NCI-H146 (cell line): ENCODE data around the gene SLIT3.

Experiments
- DNase-seq: peaks from one replicate; lab custom pipeline; 2025; lab: John Stamatoyannopoulos, UW

SLIT3 gene

DNA sequence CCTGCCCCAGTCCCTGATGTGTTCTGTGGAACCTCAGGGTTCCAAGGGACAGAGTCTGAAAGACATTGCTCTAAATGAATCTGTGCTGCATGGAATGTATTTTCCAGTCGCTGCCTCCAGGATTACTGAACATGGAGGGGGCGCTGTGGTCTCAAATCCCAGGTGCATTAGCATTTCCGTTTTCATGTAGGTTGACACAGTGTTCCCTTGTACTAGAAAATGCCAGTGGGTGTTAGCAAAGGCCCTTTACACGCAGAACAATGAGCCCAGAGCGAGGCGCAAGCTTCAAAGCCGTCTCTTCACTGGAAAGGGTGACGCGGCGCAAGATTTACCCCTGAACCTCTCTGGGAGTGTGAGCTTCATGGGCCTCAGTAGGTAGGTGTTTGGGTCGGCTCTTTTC lies 308.3 kb downstream of the SLIT3 start:
- no peak for DNase-seq

GRCh38 chr5:168992016-168992415 lies 308.9 kb downstream of the SLIT3 start:
- DNase-seq, result no peak

DNA sequence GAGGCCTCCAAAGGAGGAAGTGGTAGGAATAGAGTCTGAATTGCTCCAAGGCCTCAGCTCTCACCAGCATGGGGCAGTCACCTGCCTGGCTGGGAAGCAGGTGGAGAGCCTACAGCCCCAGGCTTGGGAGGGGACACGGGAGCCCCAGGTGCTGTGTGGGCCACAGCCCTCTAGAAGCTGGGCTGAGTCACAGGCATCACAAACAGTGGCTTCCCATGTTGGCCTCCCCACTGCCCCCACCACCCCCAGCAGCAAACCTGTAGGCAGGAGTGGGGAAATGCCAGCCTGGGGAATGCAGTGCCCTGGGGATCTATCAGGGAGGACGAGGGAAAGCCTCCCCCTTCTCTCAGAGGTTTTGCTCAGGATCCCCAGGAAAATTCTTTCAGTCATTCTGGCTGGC lies 309.6 kb downstream of the SLIT3 start:
- DNase-seq, result no peak

DNA sequence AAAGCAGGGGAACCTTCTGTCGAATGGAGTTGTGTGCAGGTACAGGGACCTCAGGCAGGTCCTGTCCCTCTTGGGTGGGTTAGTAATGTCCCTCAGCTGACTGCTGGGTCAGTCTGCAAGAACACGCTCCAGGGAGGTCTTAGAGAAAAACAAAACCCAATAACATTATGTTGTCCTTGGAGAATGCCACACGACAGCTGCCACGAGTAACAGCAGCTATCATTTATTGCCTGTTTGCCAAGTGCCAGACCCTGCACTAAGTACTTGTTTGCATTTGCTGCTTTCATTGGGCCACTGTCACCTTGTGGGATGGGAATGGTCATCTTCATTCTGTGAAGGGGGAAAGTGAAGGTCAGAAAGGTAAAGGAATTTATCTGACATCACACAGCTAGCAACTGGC lies 310.3 kb downstream of the SLIT3 start:
- no peak for DNase-seq

DNA sequence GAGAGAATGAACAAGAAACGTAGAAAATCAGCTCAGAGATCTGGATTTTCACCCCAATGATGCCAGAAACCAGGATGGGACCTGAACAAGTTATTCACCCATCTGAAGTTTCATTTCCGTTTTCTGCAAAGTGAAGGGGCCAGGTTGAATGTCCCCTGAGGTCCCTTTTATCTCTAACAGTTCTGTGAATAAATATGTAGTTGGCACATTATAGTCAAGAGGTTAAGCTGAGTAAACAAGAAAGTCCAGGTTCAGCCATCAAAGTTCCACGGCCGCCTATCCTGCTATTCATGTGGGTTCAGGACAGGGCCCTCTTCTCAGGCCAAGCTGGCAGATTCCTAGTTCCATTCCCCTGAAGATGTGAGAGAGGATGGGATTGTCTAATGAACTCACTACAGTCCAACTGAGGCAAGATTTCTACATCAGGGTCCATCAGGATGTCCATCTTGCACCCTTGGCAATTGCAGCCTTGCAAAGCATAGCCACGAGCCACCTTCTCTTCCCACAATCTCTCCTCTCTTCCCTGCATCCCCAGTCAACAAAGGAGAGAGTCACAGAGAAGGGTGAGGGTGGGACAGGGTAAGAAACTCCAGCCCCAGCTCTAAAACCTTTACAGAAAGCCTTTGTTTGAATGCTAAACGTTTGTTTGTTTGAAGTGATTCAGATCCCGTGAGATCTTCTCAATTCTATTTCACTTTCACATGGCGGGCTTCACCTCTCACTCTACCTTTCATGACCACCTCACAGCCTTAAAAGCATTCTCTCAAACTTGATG lies 311.0 kb downstream of the SLIT3 start:
- DNase-seq, result no peak

- DNase-seq, result no peak
Observed at GRCh38 chr5:168988699-168989098, 312.2 kb downstream of the SLIT3 start.

DNA sequence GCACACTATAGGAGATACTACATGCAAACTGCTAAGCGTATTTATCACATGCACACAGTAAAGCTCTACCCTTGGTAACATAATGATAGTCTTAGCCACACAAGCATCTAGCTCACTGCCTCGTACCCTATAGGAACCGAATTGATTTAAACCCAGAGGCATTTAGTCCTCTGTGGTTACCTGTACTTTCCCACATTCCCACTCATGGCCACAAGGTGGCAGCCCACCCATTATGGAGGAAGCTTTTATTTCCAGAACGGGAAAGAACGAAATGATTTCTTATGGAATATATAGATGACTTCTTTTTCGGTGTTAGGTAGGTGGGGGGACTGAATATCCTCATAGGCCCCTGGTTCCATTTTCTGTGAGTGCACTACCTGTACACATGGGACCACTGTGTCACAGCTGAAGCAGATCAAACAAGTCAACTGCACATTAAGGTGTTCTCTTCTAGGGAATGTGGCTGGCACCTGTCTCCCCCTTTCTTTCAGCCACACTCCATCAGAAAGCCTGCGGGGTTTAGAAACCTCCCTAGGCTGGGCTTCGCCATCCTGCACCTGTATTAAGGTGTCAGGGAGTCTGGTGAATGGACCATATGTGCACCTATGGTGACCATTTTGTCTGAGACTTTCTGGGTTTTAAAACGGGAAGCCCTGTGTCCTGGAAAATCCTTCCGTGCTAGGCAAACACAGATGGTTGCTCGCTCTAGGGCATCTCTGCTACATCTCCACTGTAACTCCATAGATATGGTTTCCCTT lies 313.2 kb downstream of the SLIT3 start:
- peak; percentile 21 for DNase-seq

GRCh38 chr5:168985454-168985853 lies 315.5 kb downstream of the SLIT3 start:
- no peak for DNase-seq

- DNase-seq, result no peak
Observed at GRCh38 chr5:168984135-168984675, 316.7 kb downstream of the SLIT3 start.

- no peak for DNase-seq
Observed at GRCh38 chr5:168979135-168979534, 321.8 kb downstream of the SLIT3 start.

DNA sequence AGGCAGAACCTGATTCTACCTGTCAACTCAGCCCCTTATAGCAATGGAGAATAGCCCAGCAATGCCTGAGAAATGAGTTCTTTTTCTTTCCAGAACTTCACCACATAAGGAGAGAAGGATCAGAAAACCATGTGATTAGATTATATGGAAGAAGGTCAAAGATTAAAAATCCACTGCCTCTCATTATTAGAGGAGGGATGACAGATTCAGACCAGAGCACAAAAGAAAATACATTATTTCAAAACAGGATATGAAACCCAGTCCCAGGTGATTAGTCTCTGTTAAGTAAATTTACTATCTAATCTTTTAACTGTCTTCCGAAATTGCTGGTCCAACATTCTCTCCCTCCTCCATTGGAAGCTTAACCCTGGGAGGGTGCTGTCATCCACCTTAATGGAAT lies 322.4 kb downstream of the SLIT3 start:
- no peak for DNase-seq

DNA sequence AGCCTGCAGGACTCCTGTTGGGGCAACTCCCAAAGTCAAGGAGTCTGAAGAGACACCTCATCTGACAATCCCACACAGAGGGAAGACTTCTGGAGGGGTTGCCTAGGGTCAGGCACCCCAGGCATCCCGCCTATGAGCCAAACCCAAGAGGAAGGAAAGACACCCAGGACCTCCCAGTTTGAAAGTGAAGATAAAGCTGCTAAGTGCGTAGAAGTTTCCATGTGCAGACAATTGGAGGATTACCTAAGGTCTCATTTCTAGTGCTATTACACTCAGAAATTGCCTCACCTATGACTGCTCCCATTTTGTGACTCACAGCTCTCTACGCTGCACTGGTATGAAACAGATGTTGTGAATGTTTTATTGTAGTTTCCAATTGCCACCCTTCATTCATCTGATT lies 322.9 kb downstream of the SLIT3 start:
- no peak for DNase-seq

DNA sequence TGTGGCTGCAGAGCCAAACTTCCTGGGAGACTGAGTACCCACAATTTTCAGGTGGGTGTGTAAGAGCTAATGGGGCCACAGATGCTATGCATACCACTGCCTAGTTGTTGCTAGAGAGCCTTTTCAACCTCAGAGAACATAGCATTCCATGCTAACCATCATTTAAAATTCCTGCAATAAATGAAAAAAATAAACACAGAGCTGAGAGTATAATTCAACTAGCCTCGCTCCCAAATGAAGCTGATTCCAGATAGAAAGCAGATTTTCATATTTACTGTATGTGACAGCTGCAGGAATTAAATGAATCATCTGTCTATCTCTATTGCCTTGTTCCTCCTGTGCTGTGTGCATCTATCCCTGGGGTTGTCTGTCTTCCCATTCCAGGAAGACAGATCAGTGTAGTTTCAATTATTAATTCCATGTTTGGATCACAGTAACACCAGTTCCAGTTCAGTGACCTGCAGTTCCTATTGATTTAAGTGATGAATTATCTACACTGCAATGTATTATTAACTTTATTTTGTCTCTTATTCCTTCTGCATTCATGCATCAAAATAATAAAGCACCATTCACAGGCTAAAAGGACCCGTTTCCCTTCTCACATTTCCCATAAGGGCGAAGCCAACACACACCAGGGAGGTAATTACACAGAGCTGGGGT lies 324.5 kb downstream of the SLIT3 start:
- no peak for DNase-seq

DNA sequence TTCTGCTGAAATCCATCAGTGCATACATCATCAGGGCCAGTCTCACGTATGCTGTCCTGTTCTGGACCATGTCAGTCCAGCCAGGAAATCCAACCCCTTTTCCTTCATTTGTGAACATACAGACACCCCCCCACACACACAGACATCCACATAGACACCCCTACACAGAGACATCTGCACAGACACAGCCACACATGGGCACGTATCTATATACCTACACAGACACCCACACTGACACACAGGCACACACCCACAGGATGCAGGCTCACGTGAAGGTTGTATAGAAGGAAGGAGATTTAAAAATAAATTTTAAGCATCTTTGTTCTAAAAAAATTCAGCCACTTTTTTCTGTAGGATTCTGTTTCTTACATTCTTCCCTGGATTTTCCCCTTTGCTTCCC lies 325.6 kb downstream of the SLIT3 start:
- no peak for DNase-seq

DNA sequence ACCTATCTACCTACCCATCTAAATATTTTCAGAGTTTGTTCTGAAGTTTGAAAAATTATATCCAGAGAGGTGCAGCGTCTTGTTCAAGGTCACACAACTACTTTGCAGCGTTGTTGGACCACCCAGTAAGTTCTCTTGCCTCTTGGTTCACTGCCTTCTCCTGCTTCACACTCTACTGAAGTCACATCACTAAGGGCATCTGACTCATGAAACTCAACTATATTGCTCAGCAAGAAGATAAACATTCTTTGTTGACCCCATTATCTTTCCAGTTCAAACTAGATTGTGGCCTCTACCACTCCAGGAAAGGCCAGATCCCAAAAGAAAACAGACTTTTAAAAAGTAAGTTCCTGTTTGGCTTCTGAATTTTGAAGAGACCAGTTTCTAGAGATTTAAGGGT lies 326.9 kb downstream of the SLIT3 start:
- no peak for DNase-seq

GRCh38 chr5:168972731-168973130 lies 328.2 kb downstream of the SLIT3 start:
- no peak for DNase-seq

GRCh38 chr5:168971100-168971499 lies 329.8 kb downstream of the SLIT3 start:
- DNase-seq, result no peak

- no peak for DNase-seq
Observed at GRCh38 chr5:168969326-168969886, 331.5 kb downstream of the SLIT3 start.

- no peak for DNase-seq
Observed at GRCh38 chr5:168967882-168968620, 332.9 kb downstream of the SLIT3 start.

- no peak for DNase-seq
Observed at GRCh38 chr5:168965638-168966037, 335.3 kb downstream of the SLIT3 start.

GRCh38 chr5:168964182-168964581 lies 336.8 kb downstream of the SLIT3 start:
- DNase-seq, result no peak

DNA sequence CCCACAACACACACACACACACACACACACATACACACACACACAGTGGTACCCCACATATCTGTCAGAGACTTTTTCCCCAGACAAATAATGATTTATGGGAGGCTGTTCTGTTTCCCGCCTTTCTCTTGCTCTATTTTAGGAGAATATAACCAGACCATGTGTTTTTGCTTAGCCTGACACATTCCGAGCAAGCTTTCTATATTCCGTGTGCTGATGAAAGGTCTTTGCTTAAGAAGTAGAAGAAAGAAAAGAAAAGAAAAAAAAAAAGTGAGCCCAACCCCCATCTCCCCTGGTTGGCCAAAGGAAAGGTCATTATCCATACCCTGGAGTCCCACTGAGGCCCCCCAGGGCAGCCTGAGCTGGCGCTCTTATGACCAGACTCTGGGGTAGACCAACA lies 338.6 kb downstream of the SLIT3 start:
- no peak for DNase-seq
